ENCODE results near the gene TAS2R31.

TAS2R31 gene

DNA sequence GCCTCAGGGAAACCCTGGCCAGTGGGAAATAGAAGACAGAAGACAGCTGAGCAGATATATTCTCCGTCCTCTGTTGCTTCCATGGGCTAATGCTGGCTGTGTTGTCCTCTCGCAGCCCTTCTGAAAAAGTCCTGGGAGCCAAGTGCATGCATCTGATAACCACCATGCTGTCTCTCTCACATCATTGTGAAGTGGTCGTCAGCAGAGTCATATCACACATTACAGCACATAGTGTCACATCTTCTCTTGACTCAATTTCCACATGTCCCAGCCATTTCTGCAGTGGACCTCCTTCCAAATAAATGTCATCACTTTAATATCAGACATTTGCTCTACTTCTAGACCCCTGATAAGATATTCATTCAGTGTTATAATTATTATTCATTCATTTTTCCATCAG is 36.9 kb downstream of the TAS2R31 start:
- DNase-seq: no peak

DNA sequence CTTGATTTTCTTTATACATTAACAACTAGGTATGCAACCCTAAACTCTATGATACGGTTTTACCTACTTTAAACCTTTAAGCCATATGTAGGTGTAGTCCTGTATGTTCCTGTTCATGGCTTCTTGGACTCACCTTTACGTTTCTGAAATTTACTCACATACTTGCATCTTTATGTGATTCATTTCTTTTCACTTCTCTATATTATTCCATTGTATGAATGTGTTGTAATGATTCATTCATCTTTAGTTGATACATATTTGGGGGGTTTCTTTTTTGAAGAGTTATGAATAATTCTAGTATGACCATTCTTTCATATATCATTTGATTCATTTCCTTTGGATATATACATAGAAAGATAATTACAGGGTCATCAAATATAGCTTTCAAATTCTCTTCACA is 42.1 kb downstream of the TAS2R31 start:
- DNase-seq: no peak

DNA sequence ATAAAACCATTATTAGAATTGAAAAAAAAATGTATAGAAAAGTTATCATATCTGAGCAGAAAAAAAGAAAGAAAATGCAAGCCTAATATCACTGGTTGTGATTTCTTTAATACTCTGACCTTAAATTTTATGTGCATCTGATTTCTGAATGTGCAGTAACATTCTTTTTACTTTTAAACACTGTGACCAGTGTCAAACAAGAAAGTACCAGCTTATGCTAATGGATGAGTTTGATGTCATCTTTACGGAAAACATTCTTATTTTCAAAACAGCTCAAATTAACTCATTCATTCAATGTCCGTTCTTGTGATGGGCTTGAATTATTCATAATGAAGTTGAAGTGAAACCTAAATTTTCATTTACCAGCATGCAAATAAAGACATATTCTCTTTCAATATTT is 44.4 kb downstream of the TAS2R31 start, which contains the start of gene TAS2R50:
Gene TAS2R50 (minus strand): TSS at position 101 of the 400 bp plus-strand sequence. CDS start 52 bp downstream, at position 49.
- DNase-seq: no peak

DNA sequence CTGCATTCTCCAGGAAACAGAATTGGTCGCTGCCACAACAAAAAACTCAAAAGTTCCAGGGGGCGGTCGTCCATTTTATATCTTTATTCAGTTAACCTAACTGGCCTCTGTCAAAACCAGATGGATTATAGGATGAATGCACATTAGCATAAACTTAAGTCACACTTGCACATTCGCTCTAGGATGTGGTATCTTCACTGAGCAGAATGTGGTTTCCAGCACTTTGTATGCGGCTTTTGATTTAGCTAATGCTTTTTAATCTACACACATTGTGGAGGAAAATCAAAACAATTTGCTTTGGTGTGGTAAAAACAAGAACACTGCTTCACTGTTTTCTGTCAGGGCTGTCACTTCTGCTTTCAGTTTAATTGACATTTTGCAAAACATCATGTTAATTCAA is 49.0 kb downstream of the TAS2R31 start:
- no peak for DNase-seq

All from fibroblast of skin of right quadriceps (primary cell).